SK-N-SH (cell line): ENCODE measurements around the gene CTNND1.

ENCODE experiments used
- CTCF ChIP-seq: fragments of 200-600 bp; sonication (generic); IDR thresholded peaks from 2 replicates; pipeline ENCODE4 v1.6.1; 2017; ENCODE audit warnings: antibody characterized with exemption, mild to moderate bottlenecking, moderate library complexity
- REST ChIP-seq: IDR thresholded peaks from 2 replicates; pipeline ENCODE4 v1.6.1; 2012; ENCODE audit warnings: mild to moderate bottlenecking, low read depth, low read length, moderate library complexity

DNA sequence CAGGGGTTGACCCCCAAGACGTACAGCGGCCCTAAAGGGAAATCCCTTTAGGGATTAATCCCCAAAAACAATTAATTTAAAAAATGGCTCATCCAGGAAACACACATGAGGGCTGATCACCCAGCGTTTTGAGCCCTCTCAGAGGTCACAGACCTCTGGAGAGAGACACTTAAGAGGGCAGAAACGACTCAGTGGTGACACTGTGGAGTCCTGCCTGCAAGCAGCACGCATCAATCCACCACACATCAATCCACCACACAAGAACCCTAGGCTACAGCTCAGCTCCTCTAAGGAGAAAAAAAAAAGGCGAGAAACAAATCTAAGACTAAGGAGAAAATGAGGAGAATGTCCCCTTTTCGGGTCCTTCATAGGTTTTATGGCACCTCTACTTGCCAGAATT is 32.8 kb upstream of the CTNND1 start:
- TF ChIP-seq CTCF (no peak), REST (no peak)
